WTC11 (cell line): Measurements from ENCODE around the gene KCNMA1. TPM values are rescaled to one million over a fixed set of nuclear protein-coding genes. Genes with fewer than 3 reads are reported as not detected.

Source experiments
- ATAC-seq: fragments of 200-7000 bp; cut with Tn5 transposase; 2 replicates; pipeline ENCODE4 v1.10.0; 2021; ENCODE audit warnings: mild to moderate bottlenecking, moderate library complexity
- CTCF ChIA-PET: fragments of 300-600 bp; sonication (Branson Sonifier 250); formaldehyde crosslinking; loops from one replicate; lab custom pipeline; 2021; ENCODE audit warnings: antibody characterized with exemption; lab: Charles Lee
- POLR2A ChIA-PET: fragments of 350-600 bp; sonication (Branson Sonifier 250); formaldehyde crosslinking; loops from one replicate; lab custom pipeline; 2021; ENCODE audit warnings: antibody characterized with exemption; lab: Charles Lee
- DNase-seq: peaks from one replicate; pipeline ENCODE4 v3.0.0; 2021; ENCODE audit warnings: low spot score
- H3K27ac Mint-ChIP-seq: 2 replicates; pipeline ENCODE4 v1.8.0; 2021; ENCODE audit warnings: mixed read lengths
- H3K27me3 Mint-ChIP-seq: 2 replicates; pipeline ENCODE4 v1.8.0; 2021; ENCODE audit warnings: low read depth, mild to moderate bottlenecking, moderate library complexity, mixed read lengths
- H3K36me3 Mint-ChIP-seq: 2 replicates; pipeline ENCODE4 v1.8.0; 2021; ENCODE audit warnings: mixed read lengths
- H3K4me1 Mint-ChIP-seq: 2 replicates; pipeline ENCODE4 v1.8.0; 2022; ENCODE audit warnings: mixed read lengths
- H3K4me3 Mint-ChIP-seq: 2 replicates; pipeline ENCODE4 v1.8.0; 2021; ENCODE audit warnings: mild to moderate bottlenecking, moderate library complexity, mixed read lengths
- H3K9me3 Mint-ChIP-seq: 2 replicates; pipeline ENCODE4 v1.8.0; 2021; ENCODE audit warnings: mixed read lengths
- ATF3 ChIP-seq: sonication (generic); formaldehyde crosslinking; conservative IDR thresholded peaks from 2 replicates; pipeline ENCODE4 v1.8.1; 2022; ENCODE audit warnings: mild to moderate bottlenecking, missing genetic modification reagents
- E2F4 ChIP-seq: sonication (generic); formaldehyde crosslinking; IDR thresholded peaks from 2 replicates; pipeline ENCODE4 v1.8.1; 2022; ENCODE audit warnings: low read depth, mild to moderate bottlenecking, moderate library complexity, missing genetic modification reagents, borderline replicate concordance
- ESRRA ChIP-seq: sonication (generic); formaldehyde crosslinking; IDR thresholded peaks from 2 replicates; pipeline ENCODE4 v1.8.1; 2022; ENCODE audit warnings: mild to moderate bottlenecking, missing genetic modification reagents, borderline replicate concordance
- ETV6 ChIP-seq: sonication (generic); formaldehyde crosslinking; IDR thresholded peaks from 2 replicates; pipeline ENCODE4 v1.8.1; 2022; ENCODE audit warnings: mild to moderate bottlenecking, missing genetic modification reagents
- FOXJ3 ChIP-seq: sonication (generic); formaldehyde crosslinking; IDR thresholded peaks from 2 replicates; pipeline ENCODE4 v1.9.0; 2021; ENCODE audit warnings: missing genetic modification reagents, mild to moderate bottlenecking, borderline replicate concordance
- GABPB1 ChIP-seq: sonication (generic); formaldehyde crosslinking; IDR thresholded peaks from 2 replicates; pipeline ENCODE4 v1.8.1; 2023; ENCODE audit warnings: mild to moderate bottlenecking, missing genetic modification reagents
- GRHL2 ChIP-seq: fragments of 250-450 bp; sonication (Bioruptor Pico); IDR thresholded peaks from 2 replicates; pipeline ENCODE4 v1.8.0; 2022; ENCODE audit warnings: mild to moderate bottlenecking, moderate library complexity; ENCODE audit not compliant: insufficient replicate concordance, severe bottlenecking
- HMGA2 ChIP-seq: fragments of 250-450 bp; sonication (Bioruptor Pico); IDR thresholded peaks from 2 replicates; pipeline ENCODE4 v1.4.0; 2021; ENCODE audit warnings: mild to moderate bottlenecking, moderate library complexity
- HMGXB4 ChIP-seq: sonication (generic); formaldehyde crosslinking; IDR thresholded peaks from 2 replicates; pipeline ENCODE4 v1.8.1; 2023; ENCODE audit warnings: mild to moderate bottlenecking, moderate library complexity, missing genetic modification reagents
- NR3C1 ChIP-seq: sonication (generic); formaldehyde crosslinking; conservative IDR thresholded peaks from 2 replicates; pipeline ENCODE4 v1.8.1; 2023; ENCODE audit warnings: low read depth, mild to moderate bottlenecking, missing genetic modification reagents
- OVOL2 ChIP-seq: fragments of 250-450 bp; sonication (Bioruptor Pico); IDR thresholded peaks from 2 replicates; pipeline ENCODE4 v1.9.0; 2021; ENCODE audit warnings: mild to moderate bottlenecking, borderline replicate concordance
- RELA ChIP-seq: sonication (generic); formaldehyde crosslinking; IDR thresholded peaks from 2 replicates; pipeline ENCODE4 v1.8.1; 2022; ENCODE audit warnings: missing genetic modification reagents, mild to moderate bottlenecking, borderline replicate concordance
- SP1 ChIP-seq: sonication (generic); formaldehyde crosslinking; conservative IDR thresholded peaks from 2 replicates; pipeline ENCODE4 v1.8.1; 2022; ENCODE audit warnings: missing genetic modification reagents
- STAT6 ChIP-seq: sonication (generic); formaldehyde crosslinking; conservative IDR thresholded peaks from 2 replicates; pipeline ENCODE4 v1.8.1; 2023; ENCODE audit warnings: mild to moderate bottlenecking, low read depth, missing genetic modification reagents, moderate library complexity
- USF1 ChIP-seq: sonication (generic); formaldehyde crosslinking; IDR thresholded peaks from 2 replicates; pipeline ENCODE4 v1.8.0; 2022; ENCODE audit warnings: mild to moderate bottlenecking, missing genetic modification reagents
- ZBTB21 ChIP-seq: sonication (generic); formaldehyde crosslinking; IDR thresholded peaks from 2 replicates; pipeline ENCODE4 v1.8.1; 2023; ENCODE audit warnings: mild to moderate bottlenecking, missing genetic modification reagents, borderline replicate concordance
- ZBTB43 ChIP-seq: sonication (generic); formaldehyde crosslinking; IDR thresholded peaks from 2 replicates; pipeline ENCODE4 v1.8.1; 2023; ENCODE audit warnings: mild to moderate bottlenecking, missing genetic modification reagents
- ZNF281 ChIP-seq: sonication (generic); formaldehyde crosslinking; IDR thresholded peaks from 2 replicates; pipeline ENCODE4 v1.8.0; 2023; ENCODE audit warnings: mild to moderate bottlenecking, missing genetic modification reagents
- ZNF396 ChIP-seq: fragments of 250-450 bp; sonication (Bioruptor Pico); IDR thresholded peaks from 2 replicates; pipeline ENCODE4 v1.8.0; 2021; ENCODE audit warnings: mild to moderate bottlenecking, moderate library complexity, borderline replicate concordance
- total RNA-seq: library from RNA; stranded (reverse); gene quantifications from 3 replicates; pipeline ENCODE4 v1.2.3, GENCODE V29; 2021

KCNMA1 gene
- total RNA-seq, 1 experiment from 2014 or later, result 7.3 TPM

- no peak for TF ChIP-seq STAT6 (CRISPR knock-in tag)
- no peak for TF ChIP-seq ESRRA (CRISPR knock-in tag)
- TF ChIP-seq ETV6 (CRISPR knock-in tag), result no peak
- TF ChIP-seq FOXJ3 (CRISPR knock-in tag), result no peak
- no peak for TF ChIP-seq USF1 (CRISPR knock-in tag)
- TF ChIP-seq ZNF396, result no peak
- no peak for TF ChIP-seq ZBTB21 (CRISPR knock-in tag)
Measured at GRCh38 chr10:77451886-77452285, 185.7 kb downstream of the KCNMA1 start (continued).

GRCh38 chr10:77448226-77448625 lies 189.4 kb downstream of the KCNMA1 start:
- H3K4me1 Mint-ChIP-seq, result peaks cover 15% of the 10 kb centered on the region
- H3K27me3 Mint-ChIP-seq, result no peaks in the 10 kb centered on the region
- H3K4me3 Mint-ChIP-seq, result no peak overlapping the region
- TF ChIP-seq ATF3 (CRISPR knock-in tag), result no peak
- no peak for TF ChIP-seq GRHL2 (CRISPR knock-in tag)
- TF ChIP-seq RELA (CRISPR knock-in tag), result no peak
- no peak for TF ChIP-seq GABPB1 (CRISPR knock-in tag)
- no peak for TF ChIP-seq ZNF281 (CRISPR knock-in tag)
- TF ChIP-seq FOXJ3 (CRISPR knock-in tag), result no peak
- no peak for TF ChIP-seq USF1 (CRISPR knock-in tag)
- TF ChIP-seq OVOL2 (CRISPR knock-in tag), result no peak
- TF ChIP-seq NR3C1 (CRISPR knock-in tag), result no peak
- no peak for TF ChIP-seq E2F4 (CRISPR knock-in tag)
- no peak for TF ChIP-seq ZBTB43 (CRISPR knock-in tag)
- TF ChIP-seq SP1 (CRISPR knock-in tag), result no peak
- TF ChIP-seq HMGXB4 (CRISPR knock-in tag), result no peak
- TF ChIP-seq HMGA2 (CRISPR knock-in tag), result no peak
- DNase-seq, result no peak
- ATAC-seq, result no peak
- ChIA-PET CTCF (interaction anchor here (3.1 kb wide), 1 partner anchor 263 kb away, joined by 10 read pairs; no protein-coding TSS in a partner anchor), POLR2A (no interaction called here)
- H3K9me3 Mint-ChIP-seq, result no peaks in the 10 kb centered on the region
- H3K36me3 Mint-ChIP-seq, result no peaks in the 10 kb centered on the region
- no peak overlapping the region for H3K27ac Mint-ChIP-seq
